Fibroblast of lung (primary cell): ENCODE measurements around the gene THSD7B.

Experiments used
- CTCF ChIP-seq, 2 donors: IDR thresholded peaks in 1 of 2; conservative IDR thresholded peaks in 1 of 2; 1 replicate in 1 of 2; 2 replicates in 1 of 2; pipeline ENCODE4 v1.5.1; 2011 to 2012; ENCODE audit warnings: low read length in 2 of 2, control low read depth in 1 of 2, inconsistent platforms in 1 of 2, low read depth in 1 of 2, mild to moderate bottlenecking in 1 of 2
- EZH2 ChIP-seq: IDR thresholded peaks from 2 replicates; pipeline ENCODE4 v1.5.1; 2012; ENCODE audit warnings: low read length, control low read depth, mild to moderate bottlenecking; ENCODE audit errors: missing control alignments

- no peak for TF ChIP-seq CTCF (conservative IDR thresholded peaks at IDR 0.05 in 1 of 2, IDR thresholded peaks at IDR 0.05 in 1 of 2; ENCODE audit: low read depth in 1 of 2, low read length in 2 of 2)
- no peak for TF ChIP-seq EZH2
Measured at GRCh38 chr2:137383391-137383790, 618.0 kb downstream of the THSD7B start.
